SK-N-SH (cell line): Measurements from ENCODE around the gene DDX41. TPM values are rescaled to one million over a fixed set of nuclear protein-coding genes. Genes with fewer than 3 reads are reported as not detected.

Experiments used
- polyA plus RNA-seq, 3 experiments: library from polyadenylated mRNA; depleted of rRNA; stranded (reverse); fragments of >200 nt; gene quantifications; 2 replicates each; pipeline ENCODE4 v1.2.3, GENCODE V29; 2012

DDX41 gene
- polyA plus RNA-seq, 1 of the 3 experiments (the other 2 are of a cell fraction): 176 TPM

Other genes starting within 250 kb of the DDX41 start
- 101 and 117 TPM in 2 replicates for gene RAB24, start 213.2 kb downstream of the DDX41 start, polyA plus RNA-seq (2012; rRNA removed)
- 344 TPM in 2 replicates for gene PRELID1, start 213.2 kb downstream of the DDX41 start, polyA plus RNA-seq (2012; rRNA removed)
- 22.6 and 23.1 TPM in 2 replicates for gene MXD3, start 205.1 kb downstream of the DDX41 start, polyA plus RNA-seq (2012; rRNA removed)
- 380 and 500 TPM in 2 replicates for gene LMAN2, start 165.3 kb downstream of the DDX41 start, polyA plus RNA-seq (2012; rRNA removed)
- gene RGS14, start 159.0 kb downstream of the DDX41 start, polyA plus RNA-seq (2012; rRNA removed): 26.5 and 27.6 TPM in 2 replicates
- gene SLC34A1, start 132.5 kb downstream of the DDX41 start, polyA plus RNA-seq (2012; rRNA removed): 0.03 TPM in 1 of 2 replicates, not detected in the other
- not detected in 2 replicates for gene PFN3, start 116.3 kb downstream of the DDX41 start, polyA plus RNA-seq (2012; rRNA removed)
- 3.8 and 4.3 TPM in 2 replicates for gene F12, start 107.4 kb downstream of the DDX41 start, polyA plus RNA-seq (2012; rRNA removed)
- gene GRK6, start 90.3 kb downstream of the DDX41 start, polyA plus RNA-seq (2012; rRNA removed): 35.9 and 39.5 TPM in 2 replicates
- 12.5 and 17.1 TPM in 2 replicates for gene PRR7, start 70.1 kb downstream of the DDX41 start, polyA plus RNA-seq (2012; rRNA removed)
- 176 and 244 TPM in 2 replicates for gene DBN1, start 43.3 kb downstream of the DDX41 start, polyA plus RNA-seq (2012; rRNA removed)
- 183 and 206 TPM in 2 replicates for gene PDLIM7, start 19.4 kb downstream of the DDX41 start, polyA plus RNA-seq (2012; rRNA removed)
- gene DOK3, start 7.1 kb downstream of the DDX41 start, polyA plus RNA-seq (2012; rRNA removed): 1.9 and 2.2 TPM in 2 replicates
- 44.4 and 48.1 TPM in 2 replicates for gene FAM193B, start 37.6 kb upstream of the DDX41 start, polyA plus RNA-seq (2012; rRNA removed)
- gene TMED9, start 75.2 kb upstream of the DDX41 start, polyA plus RNA-seq (2012; rRNA removed): 264 and 320 TPM in 2 replicates
- gene B4GALT7, start 83.2 kb upstream of the DDX41 start, polyA plus RNA-seq (2012; rRNA removed): 37.5 and 39.1 TPM in 2 replicates